ENCODE data around the gene ARMC7. TPM values are rescaled to one million over a fixed set of nuclear protein-coding genes. Genes with fewer than 3 reads are reported as not detected.

ARMC7 gene
- total and polyA plus RNA-seq, 2 of the 4 experiments (the other 2 are of a cell fraction) = 1.8 to 6.9 TPM

GRCh38 chr17:75131278-75132017 lies 21.7 kb downstream of the ARMC7 start, which contains the start of gene NT5C:
TSS of gene NT5C (minus strand) at chr17:75131742. CDS start at chr17:75131707, 35 bp downstream.
- H4K20me1 ChIP-seq (ENCODE audit: insufficient read depth, low read length) = peaks cover 12% of the 10 kb centered on the region; the same call in 1 of the 2 replicates
- dilution Hi-C loops (cut with HindIII; ENCODE audit: low sequenced_read_pairs, unreplicated experiment) = no loop called here
- TF ChIP-seq SMC3 (IDR thresholded peaks at IDR 0.05; ENCODE audit: low read depth, low read length) (0 out of 2 replicates have a peak, but pooled peaks have one; percentile 27), NFE2L2 (IDR thresholded peaks at IDR 0.05; ENCODE audit: low read depth, low read length) (no peak), MXI1 (IDR thresholded peaks at IDR 0.05; ENCODE audit: borderline replicate concordance, low read depth, low read length) (peak; percentile 89), USF2 (IDR thresholded peaks at IDR 0.05; ENCODE audit: low read depth, low read length) (peak; percentile 59; the same call in 1 of the 2 replicates), RAD21 (IDR thresholded peaks at IDR 0.05; ENCODE audit: low read length) (peak; percentile 41), RCOR1 (IDR thresholded peaks at IDR 0.05; ENCODE audit: insufficient replicate concordance, low read length) (no peak), FOS (IDR thresholded peaks at IDR 0.05; ENCODE audit: low read depth, low read length) (no peak), CHD1 (IDR thresholded peaks at IDR 0.05; ENCODE audit: low read depth, low read length) (no peak), CEBPB (IDR thresholded peaks at IDR 0.05; ENCODE audit: low read depth, low read length) (no peak), BHLHE40 (IDR thresholded peaks at IDR 0.05; ENCODE audit: low read depth, low read length) (peak; percentile 97), RFX5 (IDR thresholded peaks at IDR 0.05; ENCODE audit: low read depth, low read length) (no peak), POLR2A (IDR thresholded peaks at IDR 0.05; ENCODE audit: low read depth, low read length) (peak; percentile 54; the same call in 1 of the 2 replicates), MAZ (IDR thresholded peaks at IDR 0.05; ENCODE audit: borderline replicate concordance, low read depth, low read length) (peak; percentile 57; the same call in 1 of the 2 replicates)
- TF ChIP-seq, protein P1, sequence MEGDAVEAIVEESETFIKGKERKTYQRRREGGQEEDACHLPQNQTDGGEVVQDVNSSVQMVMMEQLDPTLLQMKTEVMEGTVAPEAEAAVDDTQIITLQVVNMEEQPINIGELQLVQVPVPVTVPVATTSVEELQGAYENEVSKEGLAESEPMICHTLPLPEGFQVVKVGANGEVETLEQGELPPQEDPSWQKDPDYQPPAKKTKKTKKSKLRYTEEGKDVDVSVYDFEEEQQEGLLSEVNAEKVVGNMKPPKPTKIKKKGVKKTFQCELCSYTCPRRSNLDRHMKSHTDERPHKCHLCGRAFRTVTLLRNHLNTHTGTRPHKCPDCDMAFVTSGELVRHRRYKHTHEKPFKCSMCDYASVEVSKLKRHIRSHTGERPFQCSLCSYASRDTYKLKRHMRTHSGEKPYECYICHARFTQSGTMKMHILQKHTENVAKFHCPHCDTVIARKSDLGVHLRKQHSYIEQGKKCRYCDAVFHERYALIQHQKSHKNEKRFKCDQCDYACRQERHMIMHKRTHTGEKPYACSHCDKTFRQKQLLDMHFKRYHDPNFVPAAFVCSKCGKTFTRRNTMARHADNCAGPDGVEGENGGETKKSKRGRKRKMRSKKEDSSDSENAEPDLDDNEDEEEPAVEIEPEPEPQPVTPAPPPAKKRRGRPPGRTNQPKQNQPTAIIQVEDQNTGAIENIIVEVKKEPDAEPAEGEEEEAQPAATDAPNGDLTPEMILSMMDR (conservative IDR thresholded peaks at IDR 0.05; ENCODE audit: low read depth, low read length) = peak; percentile 62

More at GRCh38 chr17:75131278-75132017, 21.7 kb downstream of the ARMC7 start, which contains the start of gene NT5C:
- ChIA-PET POLR2A (ENCODE audit: unreplicated experiment) (interaction anchor here (0.9 kb wide), 1 partner anchor 10 kb away, joined by 4 read pairs; no protein-coding TSS in a partner anchor), CTCF (interaction anchor here (0.6 to 1.9 kb wide), 4 partner anchors 17 to 72 kb away, joined by 3 to 10 read pairs (median 6); no protein-coding TSS in a partner anchor)
- H3K14ac ChIP-seq (replicated peaks; ENCODE audit: low read depth, low read length) = peak within 1 kb of the TSS; percentile 91
- peak within 1 kb of the TSS; percentile 8; the same call in 1 of the 3 replicates for H2BK15ac ChIP-seq (ENCODE audit: low read depth, low read length)
- peak within 1 kb of the TSS; percentile 71 for H2AK5ac ChIP-seq (ENCODE audit: low read depth, low read length)
- peak within 1 kb of the TSS; percentile 68 for H2AK9ac ChIP-seq (replicated peaks; ENCODE audit: low read depth, low read length, poor library complexity)
- 0 out of 2 replicates have a peak within 1 kb of the TSS, but pooled peaks have one; percentile 47 for H3K56ac ChIP-seq (ENCODE audit: extremely low read depth, insufficient read depth, low read length)
- peak; percentile 89 for ATAC-seq (ENCODE audit: low read depth)
- H3K36me3 ChIP-seq (ENCODE audit: control insufficient read depth, insufficient read depth, low read length) = peaks cover 21% of the 10 kb centered on the region
- peak within 1 kb of the TSS; percentile 61 for H4K91ac ChIP-seq (ENCODE audit: insufficient read depth, low read depth, low read length)
- peak within 1 kb of the TSS; percentile 92 to 97 for H4K8ac ChIP-seq (ENCODE audit: low read depth in 2 of 2, low read length in 2 of 2)
- H2AFZ ChIP-seq (replicated peaks; ENCODE audit: low read length, poor library complexity) = peak within 1 kb of the TSS; percentile 95
- peak within 1 kb of the TSS; percentile 87 for H3K27ac ChIP-seq (ENCODE audit: insufficient read depth, low read length)
- H3K4me1 ChIP-seq (ENCODE audit: control insufficient read depth, insufficient read depth, low read length) = no peaks in the 10 kb centered on the region; the same call in 1 of the 2 replicates
- in situ Hi-C loops (cut with MboI; ENCODE audit: low sequenced_read_pairs) (no loop called here), intact Hi-C loops (cut with micrococcal nuclease) (no loop called here)
- no peak within 1 kb of the TSS for H2BK20ac ChIP-seq (ENCODE audit: low read depth, low read length)
- H4K5ac ChIP-seq (ENCODE audit: low read depth, low read length) = peak within 1 kb of the TSS; percentile 98
- 1% methylated on average over 41 of the region's 82 CpGs; no CpG with 5 or more reads in 1 of the 2 experiments for WGBS, 2 experiments (ENCODE audit: extremely low coverage in 2 of 2, insufficient read length in 1 of 2)
- peak within 1 kb of the TSS; percentile 85 for H3K9ac ChIP-seq (ENCODE audit: low read depth, low read length)
- peaks cover 8 to 60% of the 10 kb centered on the region in 2 experiments for H3K79me1 ChIP-seq (ENCODE audit: low read depth in 1 of 2, low read length in 2 of 2)
- H3K23ac ChIP-seq (ENCODE audit: low read depth, low read length) = peak within 1 kb of the TSS; percentile 78
- peak within 1 kb of the TSS; percentile 91 for H3K4me3 ChIP-seq (ENCODE audit: insufficient read depth, low read depth, low read length)
- H3K27me3 ChIP-seq (ENCODE audit: control insufficient read depth, insufficient read depth, low read length) = no peaks in the 10 kb centered on the region
- DNase-seq = peak; percentile 61
- H3K4me2 ChIP-seq (ENCODE audit: low read depth, low read length) = peak within 1 kb of the TSS; percentile 83
- peak within 1 kb of the TSS; percentile 89 for H3K4ac ChIP-seq (ENCODE audit: low read depth, low read length)
- H2BK5ac ChIP-seq (ENCODE audit: low read depth, low read length, poor library complexity, severe bottlenecking) = peak within 1 kb of the TSS; percentile 64
- peaks cover 12% of the 10 kb centered on the region; the same call in 1 of the 2 replicates for H3K9me1 ChIP-seq (ENCODE audit: insufficient read depth, low read length)
- peak within 1 kb of the TSS; percentile 81 for H3K18ac ChIP-seq (ENCODE audit: low read depth, low read length)
- H2BK120ac ChIP-seq (ENCODE audit: low read depth, low read length) = peak within 1 kb of the TSS; percentile 24; the same call in 1 of the 2 replicates
- BruUV-seq (replicated peaks) = no TSS peak
- no peaks in the 10 kb centered on the region for H3K9me3 ChIP-seq (ENCODE audit: control insufficient read depth, insufficient read depth, low read length)
